Measurements from ENCODE around the gene LCN9.
"Not testable (repeated sequence)": the region's sequence is repeated elsewhere in the genome, so short reads cannot be mapped to it uniquely, and the experiment has no call there.

The LCN9 gene

DNA sequence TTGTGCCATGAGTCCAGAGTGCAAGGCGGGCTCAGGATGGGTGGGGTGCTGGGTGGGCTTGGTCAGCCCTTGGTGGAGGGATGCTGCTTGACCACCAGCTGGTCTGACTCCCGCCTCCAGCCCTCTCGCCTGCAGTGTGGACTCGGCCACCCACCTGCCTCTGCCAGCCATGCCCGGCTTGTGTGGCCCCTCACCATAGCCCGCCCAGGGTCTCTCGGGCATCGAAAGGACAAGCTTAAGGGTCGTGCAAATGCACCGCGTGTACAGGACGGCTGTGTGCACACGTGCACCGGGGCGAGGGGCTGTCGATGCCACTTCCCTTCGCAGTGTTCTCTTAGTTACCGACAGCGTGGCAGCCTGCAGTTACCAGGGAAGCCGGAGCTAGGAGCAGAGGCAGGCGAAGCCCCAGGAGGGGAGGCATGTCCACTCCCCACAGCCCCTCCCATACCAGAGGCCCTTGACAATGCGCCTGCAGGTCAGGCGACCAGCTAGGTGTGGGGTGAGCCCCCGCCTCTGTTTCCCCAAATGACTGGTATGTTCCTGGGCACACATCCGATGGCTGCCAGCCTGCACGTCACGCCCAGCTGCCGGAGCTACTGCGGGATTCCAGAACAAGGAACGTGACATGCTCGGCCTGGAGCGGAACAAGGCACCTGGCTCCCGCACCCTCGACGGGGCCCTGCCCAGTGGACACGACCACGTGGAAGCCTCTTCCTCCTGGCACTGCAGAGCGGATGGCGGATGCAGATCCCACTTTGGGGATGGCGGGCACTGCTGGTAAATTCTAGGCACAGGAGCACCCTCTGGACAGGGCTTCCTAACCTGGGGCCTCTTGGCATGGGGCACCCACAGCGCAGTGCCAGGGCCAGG is 7.8 kb downstream of the LCN9 start:
- ChIA-PET POLR2A (no interaction called here), CTCF (no interaction called here)
- no peak for DNase-seq (ENCODE audit: extremely low spot score)
- TF ChIP-seq, protein P1, sequence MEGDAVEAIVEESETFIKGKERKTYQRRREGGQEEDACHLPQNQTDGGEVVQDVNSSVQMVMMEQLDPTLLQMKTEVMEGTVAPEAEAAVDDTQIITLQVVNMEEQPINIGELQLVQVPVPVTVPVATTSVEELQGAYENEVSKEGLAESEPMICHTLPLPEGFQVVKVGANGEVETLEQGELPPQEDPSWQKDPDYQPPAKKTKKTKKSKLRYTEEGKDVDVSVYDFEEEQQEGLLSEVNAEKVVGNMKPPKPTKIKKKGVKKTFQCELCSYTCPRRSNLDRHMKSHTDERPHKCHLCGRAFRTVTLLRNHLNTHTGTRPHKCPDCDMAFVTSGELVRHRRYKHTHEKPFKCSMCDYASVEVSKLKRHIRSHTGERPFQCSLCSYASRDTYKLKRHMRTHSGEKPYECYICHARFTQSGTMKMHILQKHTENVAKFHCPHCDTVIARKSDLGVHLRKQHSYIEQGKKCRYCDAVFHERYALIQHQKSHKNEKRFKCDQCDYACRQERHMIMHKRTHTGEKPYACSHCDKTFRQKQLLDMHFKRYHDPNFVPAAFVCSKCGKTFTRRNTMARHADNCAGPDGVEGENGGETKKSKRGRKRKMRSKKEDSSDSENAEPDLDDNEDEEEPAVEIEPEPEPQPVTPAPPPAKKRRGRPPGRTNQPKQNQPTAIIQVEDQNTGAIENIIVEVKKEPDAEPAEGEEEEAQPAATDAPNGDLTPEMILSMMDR (IDR thresholded peaks at IDR 0.05; ENCODE audit: control extremely low read depth, extremely low read depth, low read depth, missing control alignments): no peak

DNA sequence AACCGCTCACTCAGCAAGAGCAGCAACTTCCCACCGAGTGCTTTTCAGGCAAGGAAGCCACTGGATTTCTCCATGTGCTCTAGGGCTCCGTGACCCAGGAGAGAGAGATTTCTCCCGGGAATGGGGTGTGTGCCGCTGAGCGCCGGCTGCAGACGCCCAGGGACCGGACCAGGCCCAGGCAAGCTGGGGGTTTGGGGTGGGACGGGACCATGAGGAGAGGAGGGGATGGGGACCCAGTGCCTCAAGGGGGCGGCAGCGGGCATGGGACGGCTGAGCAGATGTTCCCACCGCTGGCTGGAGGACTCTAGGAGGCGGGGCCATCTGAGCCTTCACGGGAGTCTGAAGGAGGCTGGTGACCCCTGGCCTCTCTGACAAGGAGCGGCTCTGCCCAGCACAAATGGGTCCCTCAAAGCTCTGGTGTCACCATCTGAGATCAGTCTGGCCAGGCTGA is 8.5 kb downstream of the LCN9 start:
- ChIA-PET POLR2A (no interaction called here), CTCF (no interaction called here)
- TF ChIP-seq, protein P1 (IDR thresholded peaks at IDR 0.05; ENCODE audit: control extremely low read depth, extremely low read depth, low read depth, missing control alignments): no peak
- DNase-seq (ENCODE audit: extremely low spot score): no peak

DNA sequence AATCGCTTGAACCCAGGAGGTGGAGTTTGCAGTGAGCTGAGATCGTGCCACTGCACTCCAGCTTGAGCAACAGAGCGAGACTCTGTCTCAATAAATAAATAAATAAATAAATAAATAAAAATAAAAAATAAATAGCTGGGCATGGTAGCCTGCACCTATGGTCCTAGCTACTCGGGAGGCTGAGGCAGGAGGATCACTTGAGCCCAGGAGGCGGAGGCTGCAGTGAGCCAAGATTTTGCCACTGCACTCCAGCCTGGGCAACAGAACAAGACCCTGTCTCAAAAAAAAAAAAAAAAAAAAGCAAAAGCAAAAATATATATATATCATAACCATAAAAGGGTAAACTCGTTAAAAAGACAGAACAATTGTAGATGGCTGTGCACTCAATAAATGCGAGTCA is 9.7 kb downstream of the LCN9 start:
- DNase-seq (ENCODE audit: extremely low spot score); POLR2A ChIA-PET; CTCF ChIA-PET: not testable (repeated sequence)

DNA sequence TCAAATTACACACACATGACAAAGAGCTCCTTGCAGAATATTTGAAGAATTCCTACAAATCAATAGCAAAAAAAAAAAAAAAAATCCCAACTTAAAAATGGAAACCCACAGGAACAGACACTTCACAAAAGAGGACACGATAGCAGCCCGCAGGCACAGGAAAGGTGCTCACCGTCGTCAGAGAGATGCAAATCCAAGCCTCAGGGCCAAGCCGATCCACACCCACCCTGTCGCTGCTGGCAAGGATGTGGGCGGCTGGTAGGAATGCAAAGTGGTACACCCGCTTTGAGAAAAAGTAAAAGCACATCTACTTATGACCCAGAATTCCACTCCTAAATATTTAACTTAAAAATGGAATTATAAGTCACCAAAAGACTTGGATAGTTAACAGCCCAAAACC is 10.8 kb downstream of the LCN9 start:
- POLR2A ChIA-PET: no interaction called here
- CTCF ChIA-PET: no interaction called here
- DNase-seq (ENCODE audit: extremely low spot score): no peak
- TF ChIP-seq, protein P1 (IDR thresholded peaks at IDR 0.05; ENCODE audit: control extremely low read depth, extremely low read depth, low read depth, missing control alignments): no peak

DNA sequence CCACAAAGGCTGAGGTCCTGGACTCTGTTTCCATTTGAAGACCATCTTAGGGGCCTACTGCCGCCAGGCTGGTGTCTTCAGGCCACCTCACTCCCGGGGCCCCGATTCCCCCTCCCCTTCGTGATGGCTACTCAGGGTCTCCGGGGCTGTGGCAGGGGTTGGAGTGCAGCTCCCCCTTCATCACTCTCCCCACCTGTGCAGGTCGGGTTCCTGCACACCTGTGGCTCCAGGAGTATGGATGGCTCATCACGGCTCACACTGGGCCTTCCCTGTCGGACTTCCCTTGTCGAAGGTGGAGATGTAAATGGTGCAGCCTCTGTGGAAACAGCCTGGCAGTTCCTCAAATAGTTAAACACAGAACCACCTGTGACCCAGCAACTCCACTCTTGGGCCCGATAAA is 11.9 kb downstream of the LCN9 start:
- ChIA-PET CTCF (no interaction called here), POLR2A (no interaction called here)
- no peak for DNase-seq (ENCODE audit: extremely low spot score)
- TF ChIP-seq, protein P1 (IDR thresholded peaks at IDR 0.05; ENCODE audit: control extremely low read depth, extremely low read depth, low read depth, missing control alignments): no peak

DNA sequence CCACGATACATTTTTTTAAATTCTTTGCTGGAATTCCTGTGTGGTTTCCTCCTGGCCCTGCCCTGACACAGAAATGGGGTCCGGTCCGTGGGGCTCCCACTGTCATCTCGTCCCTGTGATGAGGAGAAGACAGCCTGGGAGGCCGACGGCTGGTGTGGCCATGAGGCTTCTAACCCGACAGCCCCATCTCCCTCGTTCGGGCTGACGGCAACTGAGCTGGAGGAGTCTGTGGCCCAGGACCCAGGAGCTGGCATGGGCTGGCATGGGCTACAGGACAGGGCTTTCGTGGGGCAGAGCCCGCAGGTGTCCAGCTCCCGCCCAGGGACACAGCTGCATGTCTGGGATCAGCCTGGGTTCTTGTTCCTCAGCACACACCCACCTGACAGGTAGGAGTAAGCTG is 13.8 kb downstream of the LCN9 start:
- CTCF ChIA-PET: interaction anchor here (1.2 kb wide), 1 partner anchor 8 kb away, joined by 3 read pairs; no protein-coding TSS in a partner anchor
- TF ChIP-seq, protein P1 (IDR thresholded peaks at IDR 0.05; ENCODE audit: control extremely low read depth, extremely low read depth, low read depth, missing control alignments): no peak
- no peak for DNase-seq (ENCODE audit: extremely low spot score)
- POLR2A ChIA-PET: no interaction called here

DNA sequence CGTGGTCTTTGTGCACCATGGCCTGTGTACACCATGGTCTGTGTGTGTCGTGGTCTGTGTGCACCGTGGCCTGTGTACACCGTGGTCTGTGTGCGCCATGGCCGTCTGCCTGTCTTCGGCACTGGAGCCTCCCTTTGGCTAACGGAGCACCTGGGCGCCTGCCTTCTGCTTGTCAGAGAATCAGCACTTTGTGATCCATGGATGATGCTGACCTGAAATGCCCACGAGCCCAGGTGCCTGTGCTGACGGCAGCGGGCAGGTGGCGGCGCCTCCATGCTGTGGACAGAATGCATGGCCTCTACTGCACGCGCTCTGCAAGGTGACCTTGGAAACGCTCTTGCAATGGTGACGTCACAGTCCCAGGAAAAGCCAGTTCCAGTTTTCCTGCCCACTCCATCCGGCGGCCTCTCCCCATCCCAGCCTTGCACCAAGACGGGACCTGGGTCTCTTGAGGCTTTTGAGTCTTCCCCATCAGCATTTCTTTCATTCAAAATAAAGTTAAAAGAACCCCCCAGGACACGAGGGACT is 14.6 kb downstream of the LCN9 start:
- TF ChIP-seq, protein P1 (IDR thresholded peaks at IDR 0.05; ENCODE audit: control extremely low read depth, extremely low read depth, low read depth, missing control alignments): no peak
- DNase-seq (ENCODE audit: extremely low spot score): no peak
- ChIA-PET CTCF (interaction anchor here (1.2 kb wide), 1 partner anchor 9 kb away, joined by 3 read pairs; no protein-coding TSS in a partner anchor), POLR2A (no interaction called here)
